GM19043 (cell line): Measurements from ENCODE around the gene KIF24.
"Not testable (repeated sequence)": the region's sequence is repeated elsewhere in the genome, so short reads cannot be mapped to it uniquely, and the experiment has no call there.

Source experiments
- ATAC-seq: cut with Tn5 transposase; IDR thresholded peaks from one replicate; pipeline ENCODE4 v1.9.1; 2021; ENCODE audit warnings: low read depth; ENCODE audit not compliant: unreplicated experiment

Gene KIF24

DNA sequence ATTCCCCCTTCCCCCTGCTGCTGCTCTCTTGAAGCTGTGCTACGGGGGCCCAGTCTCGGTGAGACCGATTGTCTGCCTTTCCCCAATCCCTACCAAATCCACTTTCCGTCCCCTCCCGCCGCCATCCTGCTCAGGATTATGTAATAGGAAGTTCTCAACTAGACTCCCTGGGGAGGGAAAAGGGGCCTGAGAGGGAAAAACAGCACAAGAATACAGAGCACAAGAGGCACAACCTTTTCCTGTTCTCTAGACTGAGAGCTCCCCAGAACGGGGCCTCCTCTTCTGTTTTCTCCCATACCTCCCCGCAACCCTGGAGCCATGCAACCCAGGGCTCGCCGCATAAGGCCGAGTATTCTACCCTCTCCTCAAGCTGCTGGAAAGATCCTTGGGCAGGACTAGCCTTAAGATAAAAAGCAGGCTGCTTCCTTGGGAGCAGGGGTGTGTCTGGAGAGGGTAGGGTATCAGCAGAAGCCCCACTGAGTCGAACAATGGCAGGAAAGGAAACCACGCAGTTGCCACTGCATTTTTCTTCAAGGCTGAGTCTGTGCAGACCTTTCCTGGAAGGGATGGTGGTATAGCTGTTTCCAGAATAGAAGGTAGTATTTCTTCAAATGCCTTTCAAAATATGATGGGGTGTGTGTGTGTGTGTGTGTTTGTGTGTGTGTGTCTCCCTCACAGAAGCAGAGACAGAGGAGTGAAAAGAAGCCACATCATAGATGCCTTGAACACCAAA, 34.7 kb upstream of the KIF24 start:
- ATAC-seq = no peak

DNA sequence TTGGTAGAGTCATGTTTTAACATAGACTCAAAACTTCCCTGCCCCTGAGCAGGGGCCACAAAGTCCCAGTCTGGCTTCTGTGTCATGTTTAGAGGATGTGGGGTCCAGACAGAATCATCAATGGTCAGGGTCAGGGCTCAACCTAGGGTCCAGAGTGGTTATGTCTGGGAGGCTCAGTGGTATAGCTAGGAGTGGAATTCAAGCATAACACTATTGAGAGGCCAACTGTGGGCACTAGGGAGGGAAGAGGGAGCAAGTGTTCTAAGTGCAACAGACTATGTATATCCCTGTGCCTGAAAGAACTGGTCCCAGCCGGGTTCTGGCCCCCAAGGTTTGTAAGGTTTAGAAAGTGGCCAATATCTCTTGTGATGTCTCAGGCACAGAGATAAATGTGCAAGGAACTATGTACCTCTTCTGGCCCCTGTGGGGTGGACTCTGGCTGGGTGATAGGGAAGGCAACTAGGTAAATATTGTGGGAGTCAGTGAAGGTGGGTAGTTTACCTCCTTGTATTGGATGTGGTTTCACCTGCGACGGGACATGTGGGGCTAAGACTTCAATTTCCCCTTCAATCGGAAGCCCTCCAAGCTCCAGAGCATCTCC, 33.6 kb upstream of the KIF24 start:
- ATAC-seq = no peak

DNA sequence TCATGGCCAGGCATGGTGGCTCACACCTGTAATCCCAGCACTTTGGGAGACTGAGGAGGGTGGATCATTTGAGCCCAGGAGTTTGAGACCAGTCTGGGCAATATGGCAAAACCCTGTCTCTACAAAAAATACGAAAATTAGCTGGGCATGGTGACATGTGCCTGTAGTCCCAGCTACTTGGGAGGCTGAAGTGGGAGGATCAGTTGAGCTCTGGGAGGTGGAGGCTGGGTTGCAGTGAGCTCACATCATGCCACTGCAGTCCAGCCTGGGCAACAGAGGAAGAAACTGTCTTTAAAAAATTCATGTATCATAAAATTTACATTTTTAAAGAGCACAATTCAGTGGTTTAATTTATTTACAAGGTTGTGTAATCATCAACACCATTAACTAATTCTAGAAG, 23.9 kb upstream of the KIF24 start:
- ATAC-seq = not testable (repeated sequence)

DNA sequence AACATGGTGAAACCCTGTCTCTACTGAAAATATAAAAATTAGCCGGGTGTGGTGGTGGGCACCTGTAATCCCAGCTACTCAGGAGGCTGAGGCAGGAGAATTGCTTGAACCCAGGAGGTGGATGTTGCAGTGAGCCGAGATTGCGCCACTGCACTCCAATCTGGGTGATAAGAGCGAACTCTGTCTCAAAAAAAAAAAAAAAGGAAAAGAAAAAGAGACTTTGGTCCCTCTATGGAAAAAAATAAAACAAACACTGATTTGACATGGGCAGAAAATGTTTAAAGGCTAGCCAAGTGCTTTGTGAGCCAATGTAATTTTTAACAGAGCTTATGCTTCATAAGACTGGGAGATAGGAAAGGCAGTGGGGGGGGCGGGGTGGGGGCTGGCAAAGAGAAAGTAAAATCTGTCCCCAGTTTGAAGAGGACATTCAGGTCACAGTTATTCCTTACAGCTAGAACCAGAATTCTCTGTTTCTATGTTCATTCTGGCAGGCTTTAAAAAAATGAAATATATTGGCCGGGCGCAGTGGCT, 23.1 kb upstream of the KIF24 start:
- ATAC-seq = not testable (repeated sequence)

DNA sequence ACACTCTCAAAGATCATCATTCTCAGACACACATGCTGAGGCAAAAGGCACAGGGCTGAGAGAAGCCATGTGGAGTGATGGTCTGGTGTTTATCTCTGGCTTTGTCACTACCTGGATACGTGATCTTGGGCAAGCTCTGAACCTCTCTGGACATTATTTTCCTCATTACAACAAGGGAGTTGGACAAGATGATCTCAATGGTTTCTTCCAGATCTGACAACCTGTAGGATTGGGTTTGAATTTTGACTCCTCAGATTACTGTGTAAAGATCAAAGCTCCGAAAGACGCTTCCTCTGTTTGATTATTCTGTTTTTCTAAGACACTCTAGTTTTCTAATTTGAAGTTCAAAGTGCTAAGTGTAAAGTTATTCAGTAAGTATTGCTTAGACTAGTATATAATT, 20.3 kb upstream of the KIF24 start:
- ATAC-seq = no peak

DNA sequence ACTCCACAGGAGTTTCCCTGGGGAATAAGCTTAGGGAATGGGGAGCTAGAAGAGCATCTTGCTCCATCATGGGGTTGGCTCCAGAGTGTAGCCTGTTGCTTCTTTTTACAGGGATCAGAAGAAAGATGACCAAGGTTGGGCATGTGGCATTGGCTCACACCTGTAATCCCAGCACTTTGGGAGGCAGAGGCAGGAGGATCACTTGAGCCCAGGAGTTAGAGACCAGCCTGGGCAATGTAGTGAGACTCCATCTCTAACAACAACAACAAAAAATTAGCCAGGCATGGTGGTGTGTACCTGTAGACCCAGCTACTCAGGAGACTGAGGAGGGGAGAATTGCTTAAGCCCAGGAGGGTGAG, 18.7 kb upstream of the KIF24 start:
- ATAC-seq = no peak

DNA sequence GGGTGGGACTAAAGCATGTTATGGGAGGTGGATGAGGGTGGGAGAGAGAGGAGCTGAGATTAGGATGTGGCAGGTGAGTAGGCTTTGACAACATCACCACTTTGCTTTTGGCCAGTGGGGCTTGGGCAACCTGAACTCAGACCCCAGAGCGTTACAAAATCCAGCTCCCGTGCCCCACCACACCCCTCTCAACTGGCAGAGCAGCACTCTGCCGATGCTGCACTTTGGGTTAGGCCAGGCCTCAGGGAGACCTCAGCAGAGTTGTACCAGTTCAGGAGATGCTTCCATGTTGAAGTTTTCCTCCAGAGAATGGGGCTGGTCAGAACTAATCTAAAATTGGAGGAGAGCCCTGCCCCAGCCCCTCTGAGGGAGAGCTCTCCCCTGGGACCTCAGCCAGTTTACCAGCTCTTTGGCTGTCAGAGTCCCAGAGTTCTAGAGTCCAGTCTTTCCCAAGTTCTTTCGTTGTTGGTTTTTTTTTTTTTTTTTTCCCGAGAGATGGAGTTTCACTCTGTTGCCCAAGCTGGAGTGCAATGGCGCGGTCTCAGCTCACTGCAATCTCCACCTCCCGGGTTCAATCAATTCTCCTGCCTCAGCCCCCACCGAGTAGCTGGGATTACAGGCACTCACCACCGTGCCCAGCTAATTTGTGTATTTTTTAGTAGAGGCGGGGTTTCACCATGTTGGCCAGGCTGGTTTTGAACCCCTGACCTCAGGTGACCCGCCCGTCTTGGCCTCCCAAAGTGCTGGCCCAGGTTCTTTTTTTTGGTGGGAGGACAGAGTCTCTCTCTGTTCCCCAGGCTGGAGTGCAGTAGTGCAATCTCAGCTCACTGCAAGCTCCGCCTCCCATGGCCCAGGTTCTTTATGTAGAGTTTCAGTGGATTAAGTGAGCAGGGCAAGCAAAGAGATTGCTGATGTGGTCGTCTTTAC, 18.1 kb upstream of the KIF24 start:
- no peak for ATAC-seq

DNA sequence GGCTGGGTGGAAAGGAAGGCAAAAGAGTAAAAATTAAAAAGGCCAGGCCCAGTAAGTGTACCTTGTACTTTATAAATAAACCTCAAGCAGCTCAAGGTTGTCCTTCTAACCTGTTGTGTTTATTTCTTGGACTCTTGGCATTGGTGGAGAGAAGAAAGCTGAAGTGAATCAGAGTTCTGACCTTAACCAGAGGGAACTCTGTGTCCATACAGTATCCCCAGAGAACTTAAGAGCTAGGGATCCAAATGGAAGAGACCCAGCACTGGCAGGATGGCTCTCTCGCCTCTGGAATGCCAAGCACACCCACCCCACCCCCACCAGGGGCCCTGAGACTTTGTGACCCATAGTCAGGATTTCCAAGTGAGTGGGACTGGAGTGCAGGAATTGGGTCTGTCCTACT, 14.5 kb upstream of the KIF24 start:
- ATAC-seq = no peak

DNA sequence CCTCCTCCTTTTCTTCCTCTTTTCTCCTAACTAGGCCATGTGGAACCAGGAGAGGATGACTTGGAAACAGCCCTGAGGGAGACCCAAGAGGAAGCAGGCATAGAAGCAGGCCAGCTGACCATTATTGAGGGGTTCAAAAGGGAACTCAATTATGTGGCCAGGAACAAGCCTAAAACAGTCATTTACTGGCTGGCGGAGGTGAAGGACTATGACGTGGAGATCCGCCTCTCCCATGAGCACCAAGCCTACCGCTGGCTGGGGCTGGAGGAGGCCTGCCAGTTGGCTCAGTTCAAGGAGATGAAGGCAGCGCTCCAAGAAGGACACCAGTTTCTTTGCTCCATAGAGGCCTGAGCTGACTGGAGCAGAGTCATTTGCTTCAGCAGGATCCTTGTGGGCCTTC, 14.0 kb upstream of the KIF24 start:
- no peak for ATAC-seq

DNA sequence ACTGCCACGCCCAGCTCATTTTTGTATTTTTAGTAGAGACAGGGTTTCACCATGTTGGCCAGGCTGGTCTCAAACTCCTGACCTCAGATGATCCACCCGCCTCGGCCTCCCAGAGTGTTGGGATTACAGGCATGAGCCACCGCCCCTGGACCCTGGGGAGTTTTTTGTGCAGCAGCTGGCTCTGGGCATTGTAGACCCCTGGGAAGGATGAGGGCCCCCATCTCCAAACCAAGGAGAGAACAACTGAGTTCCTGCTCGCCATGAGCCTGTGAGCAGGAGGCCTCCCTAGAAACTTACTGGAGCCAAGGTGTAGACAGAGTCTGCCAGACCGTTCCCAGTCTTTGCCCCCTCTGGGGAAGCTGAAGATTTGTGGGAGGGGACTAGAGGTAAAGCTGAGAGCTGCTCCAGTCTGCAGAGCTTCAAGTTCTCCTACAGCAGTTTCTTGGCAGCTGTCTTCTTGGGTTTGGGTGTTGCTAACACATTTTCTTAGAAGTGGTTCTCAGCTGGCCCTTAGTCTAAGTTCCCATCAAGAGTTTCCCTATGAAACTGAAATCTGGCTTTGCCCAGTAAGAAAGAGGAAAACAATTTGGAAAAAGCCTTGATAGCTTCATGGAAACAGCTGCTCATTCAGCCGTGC, 12.7 kb upstream of the KIF24 start:
- ATAC-seq = no peak

DNA sequence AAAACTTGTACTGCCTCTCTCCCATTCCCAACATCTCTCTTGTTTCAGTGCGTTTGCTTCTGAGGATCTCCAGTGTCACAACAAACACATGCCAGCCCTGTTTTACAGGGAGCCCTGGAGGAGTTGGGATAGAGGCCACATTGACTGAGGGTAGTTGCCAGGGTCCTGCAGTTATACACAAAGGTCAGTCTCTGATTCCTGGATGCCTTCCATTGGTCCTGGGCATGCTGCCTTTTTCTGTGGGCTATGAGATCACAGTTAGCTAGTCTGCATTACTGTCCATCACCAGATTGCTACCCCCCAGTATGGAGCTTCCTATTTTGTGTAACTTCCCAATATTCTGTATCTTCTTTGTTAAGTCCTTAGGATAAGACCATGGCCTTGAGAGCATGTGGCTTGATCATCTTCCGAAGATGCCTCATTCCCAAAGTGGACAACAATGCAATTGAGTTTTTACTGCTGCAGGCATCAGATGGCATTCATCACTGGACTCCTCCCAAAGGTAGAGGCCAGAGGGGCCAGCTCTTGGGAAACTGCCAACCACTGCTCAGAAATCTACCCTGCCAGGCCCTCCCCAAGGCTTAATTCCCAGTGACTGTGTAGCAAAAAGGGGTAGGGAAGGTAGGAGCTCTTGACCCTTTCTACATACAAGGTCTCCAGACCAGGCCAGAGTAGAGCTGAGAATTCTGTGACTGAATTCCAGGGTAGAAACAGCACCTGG, 9.8 kb upstream of the KIF24 start:
- no peak for ATAC-seq

DNA sequence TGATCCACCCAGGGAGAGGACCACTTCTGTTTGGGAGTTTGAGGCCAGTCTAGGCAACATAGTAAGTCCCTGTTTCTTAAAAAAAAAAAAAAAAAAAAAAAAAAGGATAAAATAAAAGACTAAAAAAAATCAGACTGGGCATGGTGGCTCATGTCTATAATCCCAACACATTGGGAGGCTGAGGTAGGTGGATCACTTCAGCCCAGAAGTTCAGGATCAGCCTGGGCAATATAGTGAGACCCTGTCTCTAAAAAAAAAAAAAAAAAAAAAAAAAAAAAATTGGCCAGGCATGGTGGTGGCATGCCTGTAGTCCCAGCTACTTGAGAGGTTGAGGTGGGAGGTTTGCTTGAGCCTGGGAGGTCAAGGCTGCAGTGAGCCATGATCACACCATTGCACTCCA, 9.0 kb upstream of the KIF24 start:
- not testable (repeated sequence) for ATAC-seq

DNA sequence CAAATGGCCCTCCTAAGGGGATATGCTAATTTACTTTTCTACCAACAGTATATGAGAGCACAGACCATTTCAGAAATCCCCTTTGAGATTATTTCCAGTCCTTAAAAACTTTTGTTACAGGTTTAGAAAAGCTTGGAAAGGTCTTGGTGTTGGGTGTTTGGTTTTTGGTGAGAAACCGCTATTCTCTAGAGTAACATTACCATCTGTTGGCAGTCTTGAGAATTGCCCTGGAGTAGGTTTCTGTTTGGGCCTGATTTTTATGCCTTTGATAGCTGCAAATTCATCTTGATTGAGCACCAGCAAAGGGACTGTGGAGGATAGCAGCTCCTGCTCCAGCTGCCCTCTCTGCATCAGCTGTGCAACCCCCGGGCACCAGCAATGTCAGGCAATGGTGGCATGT, 8.3 kb upstream of the KIF24 start:
- ATAC-seq = no peak

DNA sequence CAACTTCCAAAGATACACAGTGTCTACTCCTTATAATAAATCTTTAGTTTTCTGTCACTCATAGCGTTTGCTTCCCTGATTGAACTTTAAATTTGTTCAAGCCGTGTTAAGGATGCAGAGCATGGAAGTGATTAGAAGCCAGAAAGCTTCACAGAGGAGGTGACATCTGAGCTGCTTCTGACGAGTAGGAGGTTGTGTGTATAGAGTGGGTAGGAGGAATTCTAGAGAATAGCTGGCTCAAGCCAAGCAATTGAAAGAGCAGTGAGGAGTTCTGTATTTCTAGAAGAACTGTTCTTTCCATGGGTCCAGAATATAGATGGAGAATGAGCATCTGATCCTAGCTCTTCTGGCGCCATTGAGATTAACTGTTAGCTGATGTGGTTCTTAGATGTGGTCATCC, 6.3 kb upstream of the KIF24 start:
- ATAC-seq = no peak

DNA sequence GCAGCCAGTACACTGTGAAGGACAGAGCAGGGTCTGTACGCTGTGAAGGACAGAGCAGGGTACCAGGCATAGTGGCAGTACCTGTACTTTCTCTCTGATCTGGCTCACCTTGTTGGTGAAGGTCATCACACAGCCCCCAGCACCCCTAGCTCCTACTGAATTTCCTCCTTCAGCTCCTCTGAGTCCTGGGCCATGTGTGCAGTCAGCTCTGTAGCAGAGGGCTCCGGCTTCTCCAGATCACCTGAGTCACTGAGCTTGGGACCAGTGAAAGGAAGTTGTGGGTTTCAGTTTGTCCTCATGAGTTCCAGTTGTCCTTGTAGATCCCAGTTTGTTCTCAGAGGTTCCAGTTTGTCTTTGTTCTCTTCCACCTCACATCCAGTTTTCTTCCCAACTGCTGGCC, 5.8 kb upstream of the KIF24 start:
- ATAC-seq = no peak

DNA sequence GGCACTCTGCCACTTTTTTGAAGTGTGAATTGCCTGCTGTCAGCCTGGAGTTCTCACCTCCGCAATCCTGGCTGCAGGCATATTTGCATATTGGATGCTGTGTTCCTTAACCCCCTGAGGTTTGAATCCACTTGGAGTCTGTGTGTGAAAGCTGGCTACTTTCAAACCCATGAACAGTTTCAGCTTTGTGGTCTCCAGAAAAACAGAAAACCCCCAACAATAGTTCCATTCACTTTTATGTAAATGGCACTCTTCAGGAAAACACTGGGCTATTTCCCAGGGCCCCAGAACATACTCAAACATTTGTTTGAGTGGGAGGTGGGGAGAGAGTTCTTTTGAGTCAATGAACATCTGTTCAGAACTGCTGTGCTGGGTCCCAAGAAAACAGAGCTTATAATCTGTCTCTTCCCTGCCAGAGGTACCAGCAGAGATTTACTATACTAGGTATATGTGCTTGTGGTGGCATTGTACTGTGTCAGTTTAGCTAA, 5.3 kb upstream of the KIF24 start:
- ATAC-seq = no peak

DNA sequence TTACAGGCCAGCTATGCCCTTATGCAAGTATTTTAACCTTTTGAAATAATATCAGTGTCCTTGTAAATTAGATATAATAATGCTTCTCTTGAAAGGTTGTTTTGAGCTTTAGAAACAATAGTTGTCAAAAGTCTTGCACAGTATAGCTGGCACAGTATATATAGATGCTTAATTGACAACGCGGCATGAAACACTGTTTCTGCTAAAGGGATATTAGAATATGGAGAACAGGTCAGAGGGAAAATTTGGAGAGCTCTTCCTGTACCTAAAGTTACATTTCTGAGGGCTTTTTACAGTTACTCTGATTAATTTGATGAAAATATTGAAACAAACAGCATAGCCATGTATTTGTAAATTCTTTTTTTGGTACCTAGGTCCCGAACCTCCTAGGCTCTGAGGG, 4.8 kb upstream of the KIF24 start:
- no peak for ATAC-seq

DNA sequence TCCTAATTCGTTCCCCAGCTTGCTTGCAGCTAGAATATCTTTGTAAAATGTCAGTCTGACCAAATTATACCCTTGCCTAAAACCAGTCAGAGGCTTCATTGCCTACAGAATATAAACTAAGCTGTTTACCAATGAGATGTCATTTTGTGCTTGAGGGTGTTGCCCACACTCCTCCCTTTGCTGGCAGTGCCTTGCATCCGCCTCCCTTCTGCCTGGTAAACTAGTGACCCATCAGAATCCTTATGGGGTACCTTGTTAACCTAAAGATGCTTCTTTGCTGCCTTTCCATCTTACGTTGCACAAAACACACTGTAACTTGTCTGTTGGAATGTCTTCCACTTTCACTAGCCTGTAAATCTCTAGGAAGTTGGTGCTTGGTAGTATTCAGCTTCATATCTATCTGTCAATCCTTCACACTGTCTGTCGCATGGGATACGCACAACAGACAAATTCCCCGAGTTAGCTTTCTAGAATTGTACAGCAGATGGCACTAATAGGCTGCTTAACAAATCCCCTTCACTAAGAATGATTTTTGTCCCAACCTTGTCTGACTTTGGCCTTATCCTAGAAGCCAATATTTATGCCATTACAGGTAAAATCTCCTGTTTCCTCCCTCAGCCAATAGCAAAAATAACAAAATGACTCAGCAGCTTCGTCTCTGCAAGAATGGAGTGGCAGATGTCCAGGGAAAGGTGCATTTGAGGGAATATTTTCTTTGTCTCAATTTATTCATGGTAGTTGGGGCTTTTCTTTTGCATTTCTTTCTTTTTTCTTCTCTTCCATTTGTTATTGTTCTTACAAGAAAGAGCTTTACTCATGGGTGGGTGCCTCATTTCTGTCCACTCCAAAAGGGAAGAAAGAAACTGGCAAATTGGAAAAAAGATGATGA, 3.3 kb upstream of the KIF24 start:
- ATAC-seq = no peak

DNA sequence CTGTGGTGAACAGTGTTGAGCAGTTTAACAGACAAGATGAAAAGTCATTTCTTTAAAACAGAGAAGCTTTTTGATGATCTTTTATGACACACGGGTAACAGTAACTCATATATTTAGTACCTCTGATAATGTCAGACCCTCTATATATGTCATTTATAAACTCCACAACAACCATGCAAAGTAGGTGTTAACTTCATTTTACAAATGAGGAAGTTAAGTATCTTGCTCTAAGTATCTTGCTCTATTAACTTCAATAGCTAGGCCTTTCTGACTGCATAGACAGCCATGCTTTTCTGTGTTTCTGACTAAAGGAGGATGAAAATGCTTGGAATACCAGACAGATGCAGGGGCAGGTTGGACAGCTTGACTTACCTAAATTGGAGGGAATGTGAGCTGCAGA, 2.1 kb upstream of the KIF24 start:
- no peak for ATAC-seq
